H9 (cell line): ENCODE data around the gene KRT25. TPM values are rescaled to one million over a fixed set of nuclear protein-coding genes. Genes with fewer than 3 reads are reported as not detected.
"Not testable (repeated sequence)": the region's sequence is repeated elsewhere in the genome, so short reads cannot be mapped to it uniquely, and the experiment has no call there.

ENCODE experiments used
- DNase-seq: peaks from one replicate; pipeline ENCODE4 v3.0.0-alpha.2; 2017
- H2AFZ ChIP-seq: one replicate; pipeline ENCODE4 v1.6.1; 2013; ENCODE audit warnings: mild to moderate bottlenecking, low read length, control low read depth, moderate library complexity
- H2AK5ac ChIP-seq: 2 replicates; pipeline ENCODE4 v1.6.1; 2013; ENCODE audit warnings: low read length, control low read depth, mixed read lengths; ENCODE audit not compliant: insufficient read length
- H2BK120ac ChIP-seq: one replicate; pipeline ENCODE4 v1.6.1; 2013; ENCODE audit warnings: low read depth, mild to moderate bottlenecking, low read length, control low read depth, inconsistent platforms; ENCODE audit not compliant: poor library complexity, severe bottlenecking
- H2BK12ac ChIP-seq: 2 replicates; pipeline ENCODE4 v1.6.1; 2013; ENCODE audit warnings: low read length, control low read depth, mixed read lengths, low read depth; ENCODE audit not compliant: insufficient read length
- H2BK15ac ChIP-seq: 2 replicates; pipeline ENCODE4 v1.6.1; 2013; ENCODE audit warnings: low read depth, low read length, control low read depth
- H2BK20ac ChIP-seq: one replicate; pipeline ENCODE4 v1.6.1; 2013; ENCODE audit warnings: low read depth, mild to moderate bottlenecking, low read length, control low read depth, inconsistent platforms; ENCODE audit not compliant: poor library complexity, severe bottlenecking
- H2BK5ac ChIP-seq: 2 replicates; pipeline ENCODE4 v1.6.1; 2013; ENCODE audit warnings: low read length, control low read depth, mixed read lengths; ENCODE audit not compliant: insufficient read length
- H3K14ac ChIP-seq: 2 replicates; pipeline ENCODE4 v1.6.1; 2013; ENCODE audit warnings: low read length, control low read depth; ENCODE audit not compliant: insufficient read depth
- H3K18ac ChIP-seq: 2 replicates; pipeline ENCODE4 v1.6.1; 2013; ENCODE audit warnings: low read depth, mild to moderate bottlenecking, mixed read lengths, low read length, control low read depth; ENCODE audit not compliant: insufficient read length
- H3K23ac ChIP-seq: 2 replicates; pipeline ENCODE4 v1.6.1; 2013; ENCODE audit warnings: low read length, control low read depth, mixed read lengths, low read depth; ENCODE audit not compliant: insufficient read length
- H3K23me2 ChIP-seq: 2 replicates; pipeline ENCODE4 v1.6.1; 2013; ENCODE audit warnings: low read depth, mild to moderate bottlenecking, mixed read lengths, low read length, control low read depth; ENCODE audit not compliant: insufficient read length, poor library complexity, severe bottlenecking
- H3K27ac ChIP-seq: 2 replicates; pipeline ENCODE4 v1.5.1; 2013; ENCODE audit warnings: low read length, control low read depth, mixed read lengths, low read depth; ENCODE audit not compliant: insufficient read length
- H3K27me3 ChIP-seq: 2 replicates; pipeline ENCODE4 v1.6.1; 2013; ENCODE audit warnings: low read length, control low read depth, inconsistent platforms; ENCODE audit not compliant: insufficient read depth
- H3K4ac ChIP-seq: 2 replicates; pipeline ENCODE4 v1.6.1; 2013; ENCODE audit warnings: low read depth, mild to moderate bottlenecking, control low read depth, inconsistent platforms, low read length, moderate library complexity
- H3K4me1 ChIP-seq: 2 replicates; pipeline ENCODE4 v1.6.1; 2013; ENCODE audit warnings: low read length, control low read depth, inconsistent platforms; ENCODE audit not compliant: insufficient read depth
- H3K4me2 ChIP-seq: 2 replicates; pipeline ENCODE4 v1.6.1; 2013; ENCODE audit warnings: low read length, control low read depth, mixed read lengths; ENCODE audit not compliant: insufficient read length, insufficient read depth
- H3K56ac ChIP-seq: 2 replicates; pipeline ENCODE4 v1.6.1; 2013; ENCODE audit warnings: low read depth, mild to moderate bottlenecking, mixed read lengths, low read length, control low read depth; ENCODE audit not compliant: insufficient read length
- H3K79me1 ChIP-seq: 2 replicates; pipeline ENCODE4 v1.6.1; 2013; ENCODE audit warnings: low read depth, mild to moderate bottlenecking, moderate library complexity, low read length, control low read depth, inconsistent platforms; ENCODE audit not compliant: insufficient read depth, poor library complexity, severe bottlenecking
- H3K79me2 ChIP-seq: 2 replicates; pipeline ENCODE4 v1.6.1; 2013; ENCODE audit warnings: low read length, control low read depth, inconsistent platforms; ENCODE audit not compliant: insufficient read depth
- H3K9ac ChIP-seq: 2 replicates; pipeline ENCODE4 v1.6.1; 2013; ENCODE audit warnings: low read length, control low read depth, mixed read lengths; ENCODE audit not compliant: insufficient read length; ENCODE audit errors: extremely low read depth
- H3K9me3 ChIP-seq: one replicate; pipeline ENCODE4 v1.6.1; 2013; ENCODE audit warnings: low read depth, low read length, inconsistent platforms; ENCODE audit not compliant: control insufficient read depth
- H3T11ph ChIP-seq: one replicate; pipeline ENCODE4 v1.6.1; 2013; ENCODE audit warnings: mild to moderate bottlenecking, low read length, control low read depth, inconsistent platforms
- H4K20me1 ChIP-seq: one replicate; pipeline ENCODE4 v1.6.1; 2013; ENCODE audit not compliant: control insufficient read depth, insufficient read length, insufficient read depth
- H4K5ac ChIP-seq: 2 replicates; pipeline ENCODE4 v1.6.1; 2013; ENCODE audit warnings: low read depth, mild to moderate bottlenecking, mixed read lengths, low read length, control low read depth; ENCODE audit not compliant: insufficient read length
- H4K8ac ChIP-seq: replicated peaks from 2 replicates; pipeline ENCODE4 v1.6.1; 2013; ENCODE audit warnings: low read length, control low read depth, mixed read lengths, low read depth; ENCODE audit not compliant: insufficient read length
- H4K91ac ChIP-seq: 2 replicates; pipeline ENCODE4 v1.6.1; 2013; ENCODE audit warnings: low read depth, mild to moderate bottlenecking, moderate library complexity, mixed read lengths, low read length, control low read depth; ENCODE audit not compliant: insufficient read length
- H3K27ac Mint-ChIP-seq, 3 experiments: 2 replicates in 2 of 3; 3 replicates in 1 of 3; pipeline ENCODE4 v1.8.0; 2020 to 2021; ENCODE audit warnings: mixed read lengths in 3 of 3, mild to moderate bottlenecking in 1 of 3, moderate library complexity in 1 of 3
- H3K27me3 Mint-ChIP-seq: 2 replicates; pipeline ENCODE4 v1.8.0; 2021; ENCODE audit warnings: low read depth, mild to moderate bottlenecking, moderate library complexity, mixed read lengths
- H3K36me3 Mint-ChIP-seq, 3 experiments: 2 replicates in 2 of 3; 3 replicates in 1 of 3; pipeline ENCODE4 v1.8.0; 2020 to 2021; ENCODE audit warnings: low read depth in 3 of 3, mixed read lengths in 3 of 3; ENCODE audit not compliant: insufficient read depth in 1 of 3
- H3K4me1 Mint-ChIP-seq, 2 experiments: 2 replicates each; pipeline ENCODE4 v1.8.0; 2020; ENCODE audit warnings: mixed read lengths in 2 of 2
- H3K4me3 Mint-ChIP-seq, 2 experiments: 2 replicates in 1 of 2; 3 replicates in 1 of 2; pipeline ENCODE4 v1.8.0; 2020 to 2021; ENCODE audit warnings: mild to moderate bottlenecking in 2 of 2, mixed read lengths in 2 of 2, moderate library complexity in 1 of 2
- H3K9me3 Mint-ChIP-seq, 2 experiments: 2 replicates in 1 of 2; 3 replicates in 1 of 2; pipeline ENCODE4 v1.8.0; 2020; ENCODE audit warnings: mild to moderate bottlenecking in 2 of 2, mixed read lengths in 2 of 2, moderate library complexity in 1 of 2
- WGBS: extraction: QIAGEN DNeasy Blood & Tissue Kit; methylation state at CpG from one replicate; pipeline ENCODE4 v1.1.7; 2013; ENCODE audit warnings: missing lambda C conversion rate, low lambda C conversion rate, mixed read lengths; ENCODE audit not compliant: insufficient read length; ENCODE audit errors: extremely low coverage; 5-methylcytosine and 5-hydroxymethylcytosine counted together
- total RNA-seq: library from RNA; stranded (reverse); gene quantifications from 2 replicates; pipeline ENCODE4 v1.2.1, GENCODE V29; 2021
- TF ChIP-seq, protein P1 (sequence below): fragments of 200-600 bp; sonication (generic); conservative IDR thresholded peaks from 3 replicates; pipeline ENCODE4 v1.8.0; 2021; ENCODE audit warnings: antibody characterized with exemption, mild to moderate bottlenecking

KRT25 gene
- total RNA-seq, 1 experiment from 2014 or later: not detected

DNA sequence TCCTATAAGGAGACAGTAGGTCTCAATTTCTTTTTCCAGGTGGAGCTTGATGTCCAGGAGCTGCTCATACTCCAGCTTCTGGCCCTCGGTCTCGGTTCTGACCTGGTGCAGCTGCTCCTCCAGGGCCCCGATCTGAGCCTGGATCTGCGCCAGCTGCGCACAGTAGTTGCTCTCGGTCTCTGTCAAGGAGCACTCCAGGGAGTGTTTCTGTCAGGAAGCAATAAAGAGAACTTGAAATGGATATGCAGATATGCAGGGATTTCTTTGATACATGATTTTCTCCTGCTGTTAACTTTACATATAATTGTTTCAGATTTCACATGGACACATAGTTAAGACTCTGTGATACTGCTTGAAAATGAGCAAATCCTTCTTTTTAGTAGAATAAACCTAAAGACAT is 4.7 kb downstream of the KRT25 start:
- Histone ChIP-seq H3K18ac (no peak overlapping the region), H2BK5ac (no peak overlapping the region), H3T11ph (no peak overlapping the region), H2BK12ac (no peak overlapping the region), H3K56ac (no peak overlapping the region), H3K4me1 (no peaks in the 10 kb centered on the region), H2AFZ (no peak overlapping the region), H2BK20ac (no peak overlapping the region), H4K5ac (no peak overlapping the region), H3K9ac (no peak overlapping the region), H4K8ac (no peak overlapping the region), H3K4ac (no peak overlapping the region), H3K23ac (no peak overlapping the region), H4K20me1 (no peaks in the 10 kb centered on the region), H2AK5ac (no peak overlapping the region), H3K79me2 (no peaks in the 10 kb centered on the region), H3K79me1 (no peaks in the 10 kb centered on the region), H4K91ac (no peak overlapping the region), H3K27me3 (no peaks in the 10 kb centered on the region), H2BK15ac (no peak overlapping the region), H2BK120ac (no peak overlapping the region), H3K4me2 (no peak overlapping the region), H3K9me3 (no peaks in the 10 kb centered on the region), H3K14ac (no peak overlapping the region), H3K27ac (no peak overlapping the region), H3K23me2 (no peaks in the 10 kb centered on the region)
- H3K27me3 Mint-ChIP-seq: peaks cover 25% of the 10 kb centered on the region
- WGBS: no CpG with 5 or more reads among the region's 6 CpGs
- TF ChIP-seq, protein P1, sequence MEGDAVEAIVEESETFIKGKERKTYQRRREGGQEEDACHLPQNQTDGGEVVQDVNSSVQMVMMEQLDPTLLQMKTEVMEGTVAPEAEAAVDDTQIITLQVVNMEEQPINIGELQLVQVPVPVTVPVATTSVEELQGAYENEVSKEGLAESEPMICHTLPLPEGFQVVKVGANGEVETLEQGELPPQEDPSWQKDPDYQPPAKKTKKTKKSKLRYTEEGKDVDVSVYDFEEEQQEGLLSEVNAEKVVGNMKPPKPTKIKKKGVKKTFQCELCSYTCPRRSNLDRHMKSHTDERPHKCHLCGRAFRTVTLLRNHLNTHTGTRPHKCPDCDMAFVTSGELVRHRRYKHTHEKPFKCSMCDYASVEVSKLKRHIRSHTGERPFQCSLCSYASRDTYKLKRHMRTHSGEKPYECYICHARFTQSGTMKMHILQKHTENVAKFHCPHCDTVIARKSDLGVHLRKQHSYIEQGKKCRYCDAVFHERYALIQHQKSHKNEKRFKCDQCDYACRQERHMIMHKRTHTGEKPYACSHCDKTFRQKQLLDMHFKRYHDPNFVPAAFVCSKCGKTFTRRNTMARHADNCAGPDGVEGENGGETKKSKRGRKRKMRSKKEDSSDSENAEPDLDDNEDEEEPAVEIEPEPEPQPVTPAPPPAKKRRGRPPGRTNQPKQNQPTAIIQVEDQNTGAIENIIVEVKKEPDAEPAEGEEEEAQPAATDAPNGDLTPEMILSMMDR: no peak
- H3K27ac Mint-ChIP-seq: no peak overlapping the region
- H3K36me3 Mint-ChIP-seq: no peaks in the 10 kb centered on the region
- no peaks in the 10 kb centered on the region; a peak in 1 of 4 replicates for H3K4me1 Mint-ChIP-seq
- DNase-seq: no peak
- H3K9me3 Mint-ChIP-seq: peaks cover 0 to 3% of the 10 kb centered on the region in 2 experiments; a peak in 1 of 5 replicates
- H3K4me3 Mint-ChIP-seq: no peak overlapping the region

DNA sequence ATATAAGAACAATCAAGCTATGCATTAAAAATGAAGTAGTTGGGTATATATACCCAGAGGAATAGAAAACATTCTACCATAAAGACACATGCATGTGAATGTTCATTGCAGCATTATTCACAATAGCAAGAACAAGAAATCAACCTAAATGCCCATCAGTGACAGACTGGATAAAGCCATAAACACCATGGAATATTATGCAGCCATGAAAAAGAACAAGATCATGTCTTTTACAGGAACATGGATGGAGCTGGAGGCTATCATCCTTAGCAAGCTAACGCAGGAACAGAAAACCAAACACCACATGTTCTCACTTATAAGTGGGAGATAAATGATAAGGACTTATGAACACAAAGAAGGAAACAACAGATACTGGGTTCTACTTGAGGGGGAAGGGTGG is 6.5 kb downstream of the KRT25 start:
- H3K79me2 ChIP-seq, H3K4me1 Mint-ChIP-seq, H3K36me3 Mint-ChIP-seq, H4K20me1 ChIP-seq, H3K23me2 ChIP-seq, H3K27me3 ChIP-seq, H3T11ph ChIP-seq, H2AFZ ChIP-seq, H3K9ac ChIP-seq, H3K23ac ChIP-seq, H3K4me2 ChIP-seq, H3K27ac Mint-ChIP-seq, H4K8ac ChIP-seq, H3K27ac ChIP-seq, H2AK5ac ChIP-seq, H3K4ac ChIP-seq, H3K18ac ChIP-seq, H4K5ac ChIP-seq, H3K4me3 Mint-ChIP-seq, H3K4me1 ChIP-seq, H3K9me3 Mint-ChIP-seq, H2BK12ac ChIP-seq, H2BK15ac ChIP-seq, H2BK120ac ChIP-seq, H3K14ac ChIP-seq, H4K91ac ChIP-seq, H2BK5ac ChIP-seq, H3K56ac ChIP-seq, H3K9me3 ChIP-seq, H2BK20ac ChIP-seq, H3K79me1 ChIP-seq, DNase-seq: not testable (repeated sequence)
- no CpG with 5 or more reads among the region's 1 CpG for WGBS
- peaks cover 27% of the 10 kb centered on the region for H3K27me3 Mint-ChIP-seq
